ENCODE results near the gene IER3. TPM values are rescaled to one million over a fixed set of nuclear protein-coding genes. Genes with fewer than 3 reads are reported as not detected.

The IER3 gene
- total and polyA plus RNA-seq, 2 of the 13 experiments (the other 11 are each of a cell fraction or from before 2014, with no cell fraction given): 51.1 to 131 TPM

GRCh38 chr6:30744054-30744805 is at the start of gene IER3 (continued):
- TF ChIP-seq, protein P1, sequence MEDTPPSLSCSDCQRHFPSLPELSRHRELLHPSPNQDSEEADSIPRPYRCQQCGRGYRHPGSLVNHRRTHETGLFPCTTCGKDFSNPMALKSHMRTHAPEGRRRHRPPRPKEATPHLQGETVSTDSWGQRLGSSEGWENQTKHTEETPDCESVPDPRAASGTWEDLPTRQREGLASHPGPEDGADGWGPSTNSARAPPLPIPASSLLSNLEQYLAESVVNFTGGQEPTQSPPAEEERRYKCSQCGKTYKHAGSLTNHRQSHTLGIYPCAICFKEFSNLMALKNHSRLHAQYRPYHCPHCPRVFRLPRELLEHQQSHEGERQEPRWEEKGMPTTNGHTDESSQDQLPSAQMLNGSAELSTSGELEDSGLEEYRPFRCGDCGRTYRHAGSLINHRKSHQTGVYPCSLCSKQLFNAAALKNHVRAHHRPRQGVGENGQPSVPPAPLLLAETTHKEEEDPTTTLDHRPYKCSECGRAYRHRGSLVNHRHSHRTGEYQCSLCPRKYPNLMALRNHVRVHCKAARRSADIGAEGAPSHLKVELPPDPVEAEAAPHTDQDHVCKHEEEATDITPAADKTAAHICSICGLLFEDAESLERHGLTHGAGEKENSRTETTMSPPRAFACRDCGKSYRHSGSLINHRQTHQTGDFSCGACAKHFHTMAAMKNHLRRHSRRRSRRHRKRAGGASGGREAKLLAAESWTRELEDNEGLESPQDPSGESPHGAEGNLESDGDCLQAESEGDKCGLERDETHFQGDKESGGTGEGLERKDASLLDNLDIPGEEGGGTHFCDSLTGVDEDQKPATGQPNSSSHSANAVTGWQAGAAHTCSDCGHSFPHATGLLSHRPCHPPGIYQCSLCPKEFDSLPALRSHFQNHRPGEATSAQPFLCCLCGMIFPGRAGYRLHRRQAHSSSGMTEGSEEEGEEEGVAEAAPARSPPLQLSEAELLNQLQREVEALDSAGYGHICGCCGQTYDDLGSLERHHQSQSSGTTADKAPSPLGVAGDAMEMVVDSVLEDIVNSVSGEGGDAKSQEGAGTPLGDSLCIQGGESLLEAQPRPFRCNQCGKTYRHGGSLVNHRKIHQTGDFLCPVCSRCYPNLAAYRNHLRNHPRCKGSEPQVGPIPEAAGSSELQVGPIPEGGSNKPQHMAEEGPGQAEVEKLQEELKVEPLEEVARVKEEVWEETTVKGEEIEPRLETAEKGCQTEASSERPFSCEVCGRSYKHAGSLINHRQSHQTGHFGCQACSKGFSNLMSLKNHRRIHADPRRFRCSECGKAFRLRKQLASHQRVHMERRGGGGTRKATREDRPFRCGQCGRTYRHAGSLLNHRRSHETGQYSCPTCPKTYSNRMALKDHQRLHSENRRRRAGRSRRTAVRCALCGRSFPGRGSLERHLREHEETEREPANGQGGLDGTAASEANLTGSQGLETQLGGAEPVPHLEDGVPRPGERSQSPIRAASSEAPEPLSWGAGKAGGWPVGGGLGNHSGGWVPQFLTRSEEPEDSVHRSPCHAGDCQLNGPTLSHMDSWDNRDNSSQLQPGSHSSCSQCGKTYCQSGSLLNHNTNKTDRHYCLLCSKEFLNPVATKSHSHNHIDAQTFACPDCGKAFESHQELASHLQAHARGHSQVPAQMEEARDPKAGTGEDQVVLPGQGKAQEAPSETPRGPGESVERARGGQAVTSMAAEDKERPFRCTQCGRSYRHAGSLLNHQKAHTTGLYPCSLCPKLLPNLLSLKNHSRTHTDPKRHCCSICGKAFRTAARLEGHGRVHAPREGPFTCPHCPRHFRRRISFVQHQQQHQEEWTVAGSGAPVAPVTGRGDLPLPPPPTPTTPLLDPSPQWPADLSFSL (CRISPR knock-in tag; IDR thresholded peaks at IDR 0.05): no peak
- TF ChIP-seq CEBPZ (IDR thresholded peaks at IDR 0.05; ENCODE audit: low read length): no peak
- TF ChIP-seq ZNF143 (CRISPR knock-in tag; IDR thresholded peaks at IDR 0.05): peak; percentile 57; the same call in 1 of the 2 replicates
- no peak for TF ChIP-seq ZNF407 (CRISPR knock-in tag; IDR thresholded peaks at IDR 0.05; ENCODE audit: not compliant biosample characterization)
- TF ChIP-seq ZNF12 (CRISPR knock-in tag; IDR thresholded peaks at IDR 0.05): peak; percentile 83
- TF ChIP-seq TGIF2 (CRISPR knock-in tag; IDR thresholded peaks at IDR 0.05): peak; percentile 94
- no peak for TF ChIP-seq ZNF337 (CRISPR knock-in tag; IDR thresholded peaks at IDR 0.05; ENCODE audit: borderline replicate concordance, low read depth)
- peak; percentile 60; the same call in 1 of the 2 replicates for TF ChIP-seq GATAD1 (CRISPR knock-in tag; IDR thresholded peaks at IDR 0.05)
- TF ChIP-seq MTA3 (CRISPR knock-in tag; IDR thresholded peaks at IDR 0.05): no peak
- 0 out of 2 replicates have a peak, but pooled peaks have one; percentile 54 for TF ChIP-seq ZSCAN30 (CRISPR knock-in tag; IDR thresholded peaks at IDR 0.05)
